HG03108 (cell line): Measurements from ENCODE around the gene BCR.

ENCODE experiments used
- ATAC-seq: cut with Tn5 transposase; IDR thresholded peaks from one replicate; pipeline ENCODE4 v1.9.1; 2021; ENCODE audit warnings: moderate library complexity; ENCODE audit not compliant: unreplicated experiment

Gene BCR

DNA sequence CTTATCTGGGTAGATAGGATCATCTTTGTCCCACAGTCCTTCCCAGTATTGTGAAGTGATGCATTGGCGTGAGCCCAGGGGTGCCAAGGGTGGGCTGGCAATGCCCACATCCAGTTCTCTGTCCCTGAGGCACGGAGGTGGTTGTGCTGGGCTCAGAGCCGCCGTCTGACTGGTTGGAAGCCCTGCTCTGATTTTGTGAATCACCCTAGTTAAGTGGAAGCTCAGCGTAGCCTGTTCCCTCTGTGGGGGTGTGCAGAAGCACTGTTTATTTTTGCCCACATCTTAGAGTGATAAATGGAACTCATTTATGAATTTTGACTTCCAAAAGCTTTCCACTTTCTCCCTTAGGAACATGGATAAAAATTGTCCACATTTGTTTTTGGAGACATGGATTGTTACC lies 13.6 kb downstream of the BCR start:
- ATAC-seq = no peak

- no peak for ATAC-seq
Observed at GRCh38 chr22:23196165-23196564, 15.9 kb downstream of the BCR start.

GRCh38 chr22:23197836-23198235 lies 17.5 kb downstream of the BCR start:
- ATAC-seq = no peak

- ATAC-seq = no peak
Observed at GRCh38 chr22:23199159-23199558, 18.9 kb downstream of the BCR start.

DNA sequence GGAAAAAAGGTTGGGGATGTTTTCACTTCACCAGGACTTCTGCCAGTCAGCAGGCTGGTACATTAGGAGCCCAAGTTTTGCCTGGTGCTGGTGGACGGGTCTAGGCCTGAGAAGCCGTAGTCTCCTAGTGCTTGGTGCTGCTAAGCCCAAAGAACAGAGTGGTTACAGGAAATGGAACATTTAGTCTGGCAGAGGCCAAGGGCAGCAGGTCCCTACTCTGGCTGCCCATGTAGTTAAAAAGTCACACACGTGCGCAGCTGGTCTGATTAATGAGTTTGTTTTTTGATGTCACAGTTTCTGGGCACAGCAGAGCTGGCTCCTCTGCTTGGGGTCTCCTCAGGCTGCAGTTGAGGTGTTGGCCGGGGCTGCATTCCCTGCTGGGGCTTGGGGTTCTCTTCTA lies 20.6 kb downstream of the BCR start:
- ATAC-seq = no peak

DNA sequence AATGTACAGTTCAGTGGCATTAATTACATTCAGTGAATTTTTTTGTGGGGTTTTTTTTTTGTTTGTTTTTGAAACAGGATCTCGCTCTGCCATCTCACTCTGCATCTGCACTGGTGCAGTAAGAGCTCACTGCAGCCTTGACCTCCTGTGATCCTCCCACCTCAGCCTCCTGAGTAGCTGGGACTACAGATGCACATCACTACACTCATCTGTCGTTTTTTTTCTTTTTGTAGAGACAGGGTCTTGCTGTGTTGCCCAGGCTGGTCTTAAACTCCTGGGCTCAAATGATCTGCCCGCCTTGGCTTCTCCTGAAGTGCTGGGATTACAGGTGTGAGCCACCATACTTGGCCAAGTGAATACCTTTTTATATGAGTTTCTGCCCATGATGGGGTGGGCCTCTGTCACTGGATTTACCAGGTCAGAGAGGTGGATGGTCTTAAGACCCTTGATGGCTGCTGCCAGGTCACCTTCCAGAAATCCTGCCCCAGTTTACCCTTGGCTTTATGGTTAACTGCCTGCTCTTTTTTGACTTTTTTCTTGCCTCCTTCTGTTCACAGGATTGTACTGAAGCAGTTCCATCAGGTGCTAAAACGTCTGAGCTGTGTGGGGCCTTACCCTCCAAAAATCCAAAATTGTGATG lies 22.6 kb downstream of the BCR start:
- no peak for ATAC-seq

DNA sequence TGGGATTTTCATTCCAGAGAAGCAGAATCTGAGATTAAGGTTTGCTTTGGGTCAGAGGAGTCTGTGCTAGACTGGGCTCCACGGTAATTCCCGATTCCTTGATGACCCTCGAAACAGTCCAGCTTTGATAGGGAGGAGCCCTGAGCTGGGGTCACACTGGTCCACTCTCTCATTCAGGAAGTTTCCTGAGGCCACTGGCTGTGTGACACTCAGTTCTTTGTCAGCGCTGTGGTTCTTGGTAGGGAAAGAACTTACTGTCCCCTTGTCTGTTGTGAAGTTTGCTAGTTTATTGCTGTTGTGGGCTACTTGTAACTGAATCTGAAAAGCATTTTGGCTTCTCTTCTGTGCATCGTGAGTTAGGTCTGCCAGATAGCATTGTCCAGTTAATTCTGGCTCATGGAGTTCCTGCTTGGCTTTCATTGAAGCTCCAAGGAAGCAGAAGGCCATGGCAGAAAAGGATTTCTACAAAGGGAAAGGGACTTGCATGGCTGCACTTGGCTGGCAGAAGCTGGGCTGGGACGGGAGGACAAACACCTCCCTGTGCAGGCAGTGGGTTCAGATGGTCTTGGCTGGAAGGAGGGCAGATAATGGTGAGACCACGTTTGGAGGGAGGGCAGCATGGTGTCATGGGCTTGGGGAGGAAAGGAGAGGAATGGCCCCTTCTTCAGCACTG lies 23.3 kb downstream of the BCR start:
- ATAC-seq = no peak

- no peak for ATAC-seq
Observed at GRCh38 chr22:23204125-23204488, 23.8 kb downstream of the BCR start.

DNA sequence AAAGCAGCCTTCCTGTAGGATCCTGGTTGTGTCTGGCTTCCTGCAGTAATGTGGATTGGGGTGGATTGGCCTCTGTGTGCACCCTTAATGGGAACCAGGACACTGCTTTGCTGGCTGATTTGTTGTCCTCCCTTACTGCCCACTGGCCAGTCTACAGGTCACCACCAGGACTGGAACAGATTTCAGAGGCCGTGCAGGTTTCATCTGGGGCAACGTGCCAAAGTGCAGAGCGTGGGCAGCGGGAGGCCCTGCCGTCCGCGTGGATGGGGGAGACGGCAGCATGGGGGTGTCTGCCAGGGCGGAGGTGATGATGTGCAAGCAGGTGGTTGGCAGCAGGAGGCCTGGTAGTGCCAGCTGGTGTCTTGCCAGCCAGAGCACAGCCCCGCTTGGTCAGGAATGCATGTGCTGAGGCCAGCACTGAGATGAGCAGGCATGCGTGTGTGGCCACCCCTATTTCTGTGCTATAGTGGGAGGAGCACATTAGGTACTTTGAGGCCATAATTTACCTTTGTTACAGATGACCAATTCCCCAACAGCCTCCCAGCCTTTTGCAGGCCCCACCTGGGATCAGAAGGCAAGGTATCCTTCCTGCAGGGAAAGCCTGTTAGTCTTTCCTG lies 24.3 kb downstream of the BCR start:
- ATAC-seq = no peak

GRCh38 chr22:23205339-23206049 lies 25.2 kb downstream of the BCR start:
- no peak for ATAC-seq

GRCh38 chr22:23206915-23207314 lies 26.6 kb downstream of the BCR start:
- no peak for ATAC-seq

GRCh38 chr22:23207729-23208393 lies 27.6 kb downstream of the BCR start:
- ATAC-seq = no peak

DNA sequence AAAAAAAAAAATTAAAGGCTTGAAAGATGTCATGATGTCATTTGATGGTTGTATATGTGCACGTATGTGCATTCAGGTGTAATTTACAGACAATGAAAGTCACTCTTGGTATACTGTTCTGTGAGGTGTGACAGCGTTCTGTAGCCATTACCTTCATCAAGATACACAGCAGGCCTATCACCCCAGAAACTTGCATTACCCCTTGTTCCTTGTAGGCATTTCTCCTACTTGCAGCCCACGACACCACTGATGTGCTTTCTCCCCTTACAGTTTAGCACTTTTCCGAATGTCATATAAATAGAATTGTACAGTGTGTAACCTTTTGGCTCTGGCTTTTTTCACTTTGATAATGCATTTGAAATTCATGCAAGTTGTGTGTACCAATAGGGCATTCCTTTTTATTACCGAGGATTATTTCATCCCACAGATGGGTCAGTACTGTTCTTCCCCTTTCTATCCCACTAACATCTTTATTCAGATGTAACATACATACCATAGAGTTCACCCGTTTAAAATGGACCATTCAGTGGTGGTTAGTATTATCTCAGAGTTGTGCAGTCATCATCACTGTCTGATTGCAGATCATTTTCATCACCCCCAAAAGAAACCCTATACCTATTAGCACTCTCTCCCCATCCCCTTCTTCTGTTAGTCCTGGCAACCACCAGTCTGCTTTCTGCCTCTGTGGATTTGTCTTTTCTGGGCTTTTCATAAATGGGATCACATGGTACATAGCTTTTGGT lies 30.3 kb downstream of the BCR start:
- ATAC-seq = no peak

DNA sequence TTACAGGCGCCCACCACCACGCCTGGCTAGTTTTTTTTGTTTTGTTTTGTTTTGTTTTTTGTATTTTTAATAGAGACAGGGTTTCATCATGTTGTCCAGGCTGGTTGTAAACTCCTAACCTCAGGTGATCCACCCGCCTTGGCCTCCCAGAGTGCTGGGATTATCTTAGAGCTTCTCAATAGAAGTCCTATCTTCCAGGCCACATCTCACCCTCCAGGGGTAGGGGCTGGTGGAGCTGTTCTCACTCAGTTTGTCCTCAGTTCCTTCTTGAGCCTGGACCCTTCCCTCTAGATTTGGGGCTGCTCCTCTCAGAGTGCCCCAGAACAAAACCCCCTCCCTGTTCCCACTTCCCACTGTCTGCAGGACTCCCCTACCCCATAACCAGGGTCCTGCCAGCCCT lies 31.3 kb downstream of the BCR start:
- ATAC-seq = no peak

GRCh38 chr22:23212061-23213021 lies 32.0 kb downstream of the BCR start:
- no peak for ATAC-seq

GRCh38 chr22:23213022-23213555 lies 32.8 kb downstream of the BCR start:
- no peak for ATAC-seq

- ATAC-seq = no peak
Observed at GRCh38 chr22:23213581-23214334, 33.4 kb downstream of the BCR start.

DNA sequence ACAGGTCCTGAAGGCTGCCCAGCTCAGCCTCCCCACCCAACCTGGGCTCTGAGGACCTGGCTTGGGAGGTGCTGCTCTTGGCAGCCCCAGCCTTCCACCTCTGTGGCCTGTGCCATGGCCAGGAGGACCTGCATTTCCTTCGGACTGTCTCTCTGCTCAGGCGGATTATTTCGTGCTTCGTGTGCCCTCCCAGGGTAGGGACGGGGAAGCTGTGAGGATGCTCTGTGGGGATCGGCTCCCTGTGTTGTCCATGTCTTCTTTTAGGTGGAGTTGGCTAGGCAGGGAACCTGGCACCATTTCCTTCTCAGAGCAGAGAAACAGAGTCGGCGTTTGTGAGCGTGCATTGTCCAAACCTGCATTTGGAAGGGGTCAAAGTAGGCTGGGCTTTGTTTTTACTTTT lies 34.1 kb downstream of the BCR start:
- no peak for ATAC-seq
